ENCODE data around the gene TSTD1.
"Not testable (repeated sequence)": the region's sequence is repeated elsewhere in the genome, so short reads cannot be mapped to it uniquely, and the experiment has no call there.

Gene TSTD1

DNA sequence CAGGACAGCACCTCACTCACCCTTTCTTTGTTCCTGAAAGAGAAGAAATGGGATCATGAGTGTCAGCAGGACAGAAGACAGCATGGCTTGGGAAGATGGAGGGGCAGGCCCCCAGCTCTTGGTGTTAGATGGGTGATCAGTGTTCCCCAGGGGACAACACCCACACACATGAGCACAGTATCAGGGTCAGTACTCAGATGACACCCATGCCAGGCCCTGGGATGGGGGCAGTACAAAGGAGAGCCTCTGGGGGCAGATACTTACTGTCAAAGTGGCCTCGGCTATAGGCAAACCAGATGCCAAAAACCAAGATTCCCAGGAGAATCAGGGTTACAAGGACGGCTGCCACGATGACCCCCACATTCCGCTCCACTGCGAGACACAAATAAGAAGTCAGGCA is 39.4 kb downstream of the TSTD1 start:
- peaks cover 0 to 31% (median 28%) of the 10 kb centered on the region in 5 donors for H3K36me3 ChIP-seq (ENCODE audit: control insufficient read depth in 5 of 5, insufficient read depth in 5 of 5, low read length in 5 of 5)
- no peaks in the 10 kb centered on the region for H3K27me3 ChIP-seq (ENCODE audit: control insufficient read depth in 5 of 5, insufficient read depth in 4 of 5, low read length in 5 of 5)
- no peaks in the 10 kb centered on the region for H3K9me3 ChIP-seq (ENCODE audit: control insufficient read depth in 5 of 5, low read length in 5 of 5)
- H3K4me3 ChIP-seq (ENCODE audit: low read depth in 1 of 5, low read length in 5 of 5), result no peak overlapping the region
- H3K9ac ChIP-seq (ENCODE audit: low read length in 5 of 5), result no peak overlapping the region
- peaks cover 2 to 18% (median 13%) of the 10 kb centered on the region in 5 donors for H3K4me1 ChIP-seq (ENCODE audit: control insufficient read depth in 5 of 5, insufficient read depth in 5 of 5, low read length in 5 of 5)
- peak overlapping the region; percentile 79 for H3K27ac ChIP-seq (ENCODE audit: low read depth, low read length)

DNA sequence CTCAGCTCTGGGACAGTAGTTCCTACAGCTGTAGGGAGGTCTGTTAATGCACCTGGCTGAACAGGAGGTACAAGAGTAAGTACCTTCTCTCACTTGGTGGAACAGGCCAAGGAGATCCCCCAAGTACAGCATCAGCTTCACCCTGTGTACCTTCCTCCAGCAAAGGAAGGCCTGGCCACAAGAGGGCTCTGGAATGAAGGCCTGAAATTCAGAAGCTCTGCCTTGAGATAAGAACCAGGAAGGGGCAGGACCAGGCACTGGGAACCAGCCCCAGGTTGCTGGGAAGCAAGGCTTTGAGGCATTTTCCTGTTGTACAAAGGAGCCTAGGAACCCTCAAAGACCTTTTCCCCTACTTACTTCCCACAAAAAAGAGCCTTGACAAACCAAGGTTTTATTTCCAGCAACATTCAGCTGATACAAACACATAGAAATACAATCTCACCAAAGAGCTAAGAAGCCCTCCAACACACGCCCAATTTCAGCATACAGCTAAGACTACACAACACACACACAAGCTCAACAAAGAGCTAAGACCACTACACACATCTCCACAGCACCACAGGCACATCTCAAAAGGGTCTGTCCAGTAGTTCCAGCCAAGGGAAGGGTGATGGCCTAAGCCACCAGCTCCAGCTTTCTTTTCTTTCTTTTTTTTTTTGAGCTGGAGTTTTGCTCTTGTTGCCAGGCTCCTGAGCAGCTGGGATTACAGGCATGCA is 41.3 kb downstream of the TSTD1 start:
- peaks cover 2 to 18% (median 13%) of the 10 kb centered on the region in 5 donors for H3K4me1 ChIP-seq (ENCODE audit: control insufficient read depth in 5 of 5, insufficient read depth in 5 of 5, low read length in 5 of 5)
- no peaks in the 10 kb centered on the region for H3K9me3 ChIP-seq (ENCODE audit: control insufficient read depth in 5 of 5, low read length in 5 of 5)
- H3K27ac ChIP-seq (ENCODE audit: low read depth, low read length), result peak overlapping the region; percentile 79
- H3K27me3 ChIP-seq (ENCODE audit: control insufficient read depth in 5 of 5, insufficient read depth in 4 of 5, low read length in 5 of 5), result no peaks in the 10 kb centered on the region
- no peak overlapping the region for H3K4me3 ChIP-seq (ENCODE audit: low read depth in 1 of 5, low read length in 5 of 5)
- peak overlapping the region in 3 of 5 donors; percentile 23 to 55 (median 27) for H3K9ac ChIP-seq (ENCODE audit: low read length in 5 of 5)
- H3K36me3 ChIP-seq (ENCODE audit: control insufficient read depth in 5 of 5, insufficient read depth in 5 of 5, low read length in 5 of 5), result peaks cover 0 to 31% (median 28%) of the 10 kb centered on the region in 5 donors

- Histone ChIP-seq H3K9me3 (ENCODE audit: control insufficient read depth in 5 of 5, low read length in 5 of 5) (no peaks in the 10 kb centered on the region), H3K4me3 (ENCODE audit: low read depth in 1 of 5, low read length in 5 of 5) (no peak overlapping the region), H3K36me3 (ENCODE audit: control insufficient read depth in 5 of 5, insufficient read depth in 5 of 5, low read length in 5 of 5) (peaks cover 0 to 31% (median 28%) of the 10 kb centered on the region in 5 donors), H3K27ac (ENCODE audit: low read depth, low read length) (peak overlapping the region; percentile 14), H3K9ac (ENCODE audit: low read length in 5 of 5) (no peak overlapping the region), H3K27me3 (ENCODE audit: control insufficient read depth in 5 of 5, insufficient read depth in 4 of 5, low read length in 5 of 5) (no peaks in the 10 kb centered on the region), H3K4me1 (ENCODE audit: control insufficient read depth in 5 of 5, insufficient read depth in 5 of 5, low read length in 5 of 5) (peaks cover 2 to 13% (median 6%) of the 10 kb centered on the region in 5 donors)
Measured at GRCh38 chr1:160996178-160996577, 42.6 kb downstream of the TSTD1 start.

DNA sequence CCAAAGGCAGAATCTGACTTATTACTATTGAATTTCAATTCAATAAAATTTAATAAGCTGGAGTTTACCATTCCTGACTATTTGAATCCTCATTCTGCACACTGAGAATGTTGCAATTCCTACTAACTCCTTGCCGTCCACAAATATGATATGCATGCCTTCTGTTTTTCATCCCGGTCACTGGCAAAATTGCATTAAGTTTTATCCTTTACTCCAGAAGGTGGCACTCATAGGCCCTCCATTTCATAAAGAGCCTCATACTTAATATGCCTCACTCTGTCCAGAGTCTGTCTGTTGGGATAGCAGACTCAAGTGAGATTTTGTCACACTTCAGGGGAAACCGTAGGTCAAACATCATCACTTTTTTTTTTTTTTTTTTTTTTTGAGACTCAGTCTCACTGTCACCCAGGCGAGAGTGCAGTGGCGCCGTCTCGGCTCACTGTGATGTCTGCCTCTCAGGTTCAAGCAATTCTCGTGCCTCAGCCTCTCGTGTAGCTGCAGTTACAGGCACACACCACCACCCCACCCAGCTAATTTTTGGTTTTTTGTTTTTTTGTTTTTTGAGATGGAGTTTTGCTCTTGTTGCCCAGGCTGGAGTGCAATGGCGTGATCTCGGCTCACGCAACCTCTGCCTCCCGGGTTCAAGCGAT is 45.1 kb downstream of the TSTD1 start:
- Histone ChIP-seq H3K9ac (ENCODE audit: low read length in 5 of 5) (no peak overlapping the region), H3K27ac (ENCODE audit: low read depth, low read length) (no peak overlapping the region), H3K4me1 (ENCODE audit: control insufficient read depth in 5 of 5, insufficient read depth in 5 of 5, low read length in 5 of 5) (peaks cover 2 to 19% (median 11%) of the 10 kb centered on the region in 5 donors), H3K9me3 (ENCODE audit: control insufficient read depth in 5 of 5, low read length in 5 of 5) (no peaks in the 10 kb centered on the region), H3K27me3 (ENCODE audit: control insufficient read depth in 5 of 5, insufficient read depth in 4 of 5, low read length in 5 of 5) (no peaks in the 10 kb centered on the region), H3K4me3 (ENCODE audit: low read depth in 1 of 5, low read length in 5 of 5) (no peak overlapping the region), H3K36me3 (ENCODE audit: control insufficient read depth in 5 of 5, insufficient read depth in 5 of 5, low read length in 5 of 5) (peaks cover 0 to 6% (median 5%) of the 10 kb centered on the region in 5 donors)

DNA sequence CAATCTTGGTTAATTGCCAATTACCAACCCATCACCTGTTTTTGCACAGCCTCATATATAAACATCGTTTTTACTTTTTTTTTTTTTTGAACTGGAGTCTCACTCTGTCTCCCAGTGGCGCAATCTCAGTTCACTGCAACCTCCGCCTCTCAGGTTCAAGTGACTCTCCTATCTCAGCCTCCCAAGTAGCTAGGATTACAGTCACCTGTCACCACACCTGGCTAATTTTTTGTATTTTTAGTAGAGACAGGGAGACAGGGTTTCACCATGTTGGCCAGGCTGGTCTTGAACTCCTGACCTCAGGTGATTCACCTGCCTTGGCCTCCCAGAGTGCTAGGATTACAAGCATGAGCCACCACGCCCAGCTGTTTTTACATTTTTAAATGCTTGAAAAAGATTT is 46.7 kb downstream of the TSTD1 start:
- not testable (repeated sequence) for H3K4me1 ChIP-seq (ENCODE audit: control insufficient read depth in 5 of 5, insufficient read depth in 5 of 5, low read length in 5 of 5); H3K27me3 ChIP-seq (ENCODE audit: control insufficient read depth in 5 of 5, insufficient read depth in 4 of 5, low read length in 5 of 5); H3K36me3 ChIP-seq (ENCODE audit: control insufficient read depth in 5 of 5, insufficient read depth in 5 of 5, low read length in 5 of 5); H3K9me3 ChIP-seq (ENCODE audit: control insufficient read depth in 5 of 5, low read length in 5 of 5); H3K27ac ChIP-seq (ENCODE audit: low read depth, low read length); H3K9ac ChIP-seq (ENCODE audit: low read length in 5 of 5); H3K4me3 ChIP-seq (ENCODE audit: low read depth in 1 of 5, low read length in 5 of 5)

Measured in subcutaneous abdominal adipose tissue (tissue), 5 donors.